H1 (cell line): ENCODE results near the gene FRMD4B. TPM values are rescaled to one million over a fixed set of nuclear protein-coding genes. Genes with fewer than 3 reads are reported as not detected.

Experiments used
- CTCF ChIA-PET: fragments of 300-600 bp; sonication (Branson Sonifier 250); formaldehyde crosslinking; loops from one replicate; lab custom pipeline; 2021; ENCODE audit not compliant: partially characterized antibody; lab: Charles Lee
- POLR2A ChIA-PET: fragments of 300-600 bp; sonication (Branson Sonifier 250); formaldehyde crosslinking; loops from one replicate; lab custom pipeline; 2021; ENCODE audit warnings: inconsistent platforms; ENCODE audit not compliant: partially characterized antibody; lab: Charles Lee
- DNase-seq, 2 experiments: peaks; one replicate each; pipeline versions ENCODE4 v3.0.0 to v3.0.0-alpha.2; 2010 to 2022; ENCODE audit warnings: low spot score in 2 of 2, low read depth in 1 of 2, mixed read lengths in 1 of 2
- FAIRE-seq: peaks from 2 replicates; lab custom pipeline; 2011; peaks lifted over from hg19 to GRCh38; lab: Jason Lieb, UNC
- H2AFZ ChIP-seq: 2 replicates; pipeline ENCODE4 v1.8.1; 2012; ENCODE audit warnings: low read length, inconsistent platforms
- H2AK5ac ChIP-seq: 2 replicates; pipeline ENCODE4 v1.6.1; 2013; ENCODE audit warnings: low read depth, low read length
- H2BK120ac ChIP-seq: replicated peaks from 2 replicates; pipeline ENCODE3; 2013; ENCODE audit warnings: low read depth, low read length, inconsistent platforms
- H2BK12ac ChIP-seq: 2 replicates; pipeline ENCODE4 v1.6.1; 2013; ENCODE audit warnings: low read depth, low read length
- H2BK15ac ChIP-seq: 2 replicates; pipeline ENCODE4 v1.6.1; 2013; ENCODE audit warnings: low read length
- H2BK20ac ChIP-seq: 2 replicates; pipeline ENCODE4 v1.6.1; 2013; ENCODE audit warnings: low read length
- H2BK5ac ChIP-seq: 2 replicates; pipeline ENCODE4 v1.6.1; 2013; ENCODE audit warnings: low read depth, low read length
- H3K14ac ChIP-seq: 2 replicates; pipeline ENCODE4 v1.6.1; 2013; ENCODE audit warnings: inconsistent platforms; ENCODE audit not compliant: insufficient read length
- H3K18ac ChIP-seq: 2 replicates; pipeline ENCODE4 v1.6.1; 2013; ENCODE audit warnings: low read length; ENCODE audit errors: extremely low read depth
- H3K23ac ChIP-seq: 2 replicates; pipeline ENCODE4 v1.6.1; 2013; ENCODE audit warnings: inconsistent platforms; ENCODE audit not compliant: insufficient read length
- H3K23me2 ChIP-seq: 2 replicates; pipeline ENCODE4 v1.6.1; 2013; ENCODE audit warnings: low read depth, low read length
- H3K27ac ChIP-seq: 2 replicates; pipeline ENCODE4 v1.6.1; 2011; ENCODE audit warnings: low read depth, low read length, inconsistent platforms
- H3K27me3 ChIP-seq, 4 experiments: replicated peaks in 1 of 4; 1 replicate in 1 of 4; 2 replicates in 3 of 4; pipeline versions ENCODE4 v1.6.1 to v1.8.1; 2011 to 2013; ENCODE audit warnings: low read length in 3 of 4, mild to moderate bottlenecking in 3 of 4, inconsistent platforms in 2 of 4, mixed read lengths in 2 of 4, moderate library complexity in 1 of 4; ENCODE audit not compliant: control insufficient read depth in 3 of 4, insufficient read depth in 3 of 4; ENCODE audit errors: extremely low read depth in 1 of 4
- H3K36me3 ChIP-seq, 4 experiments: 2 replicates each; pipeline versions ENCODE4 v1.6.1 to v1.8.1; 2011 to 2013; ENCODE audit warnings: mild to moderate bottlenecking in 4 of 4, low read length in 3 of 4, moderate library complexity in 2 of 4, control low read depth in 1 of 4, inconsistent platforms in 1 of 4; ENCODE audit not compliant: insufficient read depth in 4 of 4, control insufficient read depth in 2 of 4
- H3K4ac ChIP-seq: replicated peaks from 2 replicates; pipeline ENCODE3; 2013; ENCODE audit warnings: low read length, low read depth, mixed read lengths, inconsistent platforms; ENCODE audit not compliant: insufficient read length
- H3K4me1 ChIP-seq, 4 experiments: replicated peaks in 1 of 4; 1 replicate in 1 of 4; 2 replicates in 3 of 4; pipeline versions ENCODE4 v1.6.1 to v1.8.1; 2011 to 2013; ENCODE audit warnings: low read length in 3 of 4, inconsistent platforms in 2 of 4, mixed read lengths in 1 of 4; ENCODE audit not compliant: insufficient read depth in 4 of 4, control insufficient read depth in 3 of 4
- H3K4me2 ChIP-seq, 2 experiments: 2 replicates each; pipeline versions ENCODE4 v1.6.1 to v1.8.1; 2011 to 2013; ENCODE audit warnings: low read depth in 2 of 2, low read length in 2 of 2, control low read depth in 1 of 2, inconsistent platforms in 1 of 2, mild to moderate bottlenecking in 1 of 2; ENCODE audit not compliant: insufficient read depth in 1 of 2
- H3K4me3 ChIP-seq, 4 experiments: fragments of 200-600, 300-600 bp in 1 of 4; sonication (generic), shearing (Covaris generic), sonication (Bioruptor Twin) in 1 of 4; 2 replicates each; pipeline versions ENCODE4 v1.5.1 to v1.8.1; 2011 to 2016; ENCODE audit warnings: low read length in 4 of 4, low read depth in 3 of 4, control low read depth in 2 of 4, inconsistent platforms in 2 of 4, mild to moderate bottlenecking in 2 of 4, mixed read lengths in 1 of 4, moderate library complexity in 1 of 4; ENCODE audit not compliant: insufficient read depth in 2 of 4; ENCODE audit errors: extremely low read depth in 1 of 4
- H3K56ac ChIP-seq: replicated peaks from 2 replicates; pipeline ENCODE3; 2013; ENCODE audit warnings: low read depth, mild to moderate bottlenecking, mixed read lengths, low read length, inconsistent platforms; ENCODE audit not compliant: insufficient read length
- H3K79me1 ChIP-seq: 2 replicates; pipeline ENCODE4 v1.6.1; 2013; ENCODE audit warnings: low read depth, low read length, control low read depth
- H3K79me2 ChIP-seq, 2 experiments: 2 replicates each; pipeline versions ENCODE4 v1.6.1 to v1.8.1; 2012 to 2013; ENCODE audit warnings: low read length in 2 of 2, mild to moderate bottlenecking in 2 of 2, inconsistent platforms in 1 of 2; ENCODE audit not compliant: insufficient read depth in 2 of 2, control insufficient read depth in 1 of 2
- H3K9ac ChIP-seq, 4 experiments: replicated peaks in 1 of 4; 1 replicate in 1 of 4; 2 replicates in 3 of 4; pipeline versions ENCODE4 v1.6.1 to v1.8.1; 2011 to 2013; ENCODE audit warnings: low read depth in 3 of 4, low read length in 3 of 4, control low read depth in 2 of 4, mild to moderate bottlenecking in 2 of 4, moderate library complexity in 2 of 4, inconsistent platforms in 1 of 4; ENCODE audit errors: extremely low read depth in 1 of 4
- H3K9me3 ChIP-seq, 2 experiments: 2 replicates each; pipeline versions ENCODE4 v1.6.1 to v1.8.1; 2012 to 2013; ENCODE audit warnings: mild to moderate bottlenecking in 2 of 2, moderate library complexity in 2 of 2, control low read depth in 1 of 2, inconsistent platforms in 1 of 2, low read depth in 1 of 2, low read length in 1 of 2, mixed read lengths in 1 of 2; ENCODE audit not compliant: insufficient read depth in 2 of 2
- H4K20me1 ChIP-seq, 2 experiments: replicated peaks in 1 of 2; 2 replicates each; pipeline versions ENCODE3 to v1.8.1; 2011 to 2013; ENCODE audit warnings: inconsistent platforms in 2 of 2, low read length in 2 of 2, mild to moderate bottlenecking in 1 of 2; ENCODE audit not compliant: insufficient read depth in 2 of 2, control insufficient read depth in 1 of 2
- H4K5ac ChIP-seq: 2 replicates; pipeline ENCODE4 v1.6.1; 2013; ENCODE audit warnings: low read length, low read depth, mixed read lengths, inconsistent platforms; ENCODE audit not compliant: insufficient read length
- H4K8ac ChIP-seq: 2 replicates; pipeline ENCODE4 v1.8.0; 2013; ENCODE audit warnings: mild to moderate bottlenecking, moderate library complexity, low read length, inconsistent platforms; ENCODE audit not compliant: insufficient read depth; ENCODE audit errors: extremely low read depth
- H4K91ac ChIP-seq: replicated peaks from 2 replicates; pipeline ENCODE3; 2013; ENCODE audit warnings: low read length, mixed read lengths, inconsistent platforms; ENCODE audit not compliant: insufficient read length
- EGR1 ChIP-seq: IDR thresholded peaks from 2 replicates; pipeline ENCODE4 v1.6.1; 2011; ENCODE audit warnings: low read depth, low read length, borderline replicate concordance
- RBBP5 ChIP-seq: IDR thresholded peaks from 2 replicates; pipeline ENCODE4 v1.7.1; 2012; ENCODE audit warnings: low read depth, mild to moderate bottlenecking, inconsistent platforms, low read length, moderate library complexity, borderline replicate concordance
- WGBS, 2 experiments: shearing (Covaris generic) in 1 of 2; methylation state at CpG; one replicate each; pipeline versions ENCODE4 v1.1.6 to v1.1.7; 2013 to 2015; ENCODE audit warnings: low lambda C conversion rate in 2 of 2, mixed read lengths in 2 of 2, inconsistent platforms in 1 of 2, low coverage in 1 of 2, missing lambda C conversion rate in 1 of 2; ENCODE audit not compliant: insufficient replicate concordance in 2 of 2, insufficient coverage in 1 of 2, insufficient read length in 1 of 2; ENCODE audit errors: extremely low coverage in 1 of 2, missing lambda C conversion rate in 1 of 2; 5-methylcytosine and 5-hydroxymethylcytosine counted together
- polyA plus RNA-seq, 7 experiments: library from polyadenylated mRNA; depleted of rRNA in 3 of 7; stranded (reverse) in 5 of 7; unstranded in 2 of 7; fragments of >200 nt in 5 of 7; fragments of 200-250 nt in 2 of 7; gene quantifications; 1 replicate in 5 of 7; 2 replicates in 1 of 7; 4 replicates in 1 of 7; pipeline versions ENCODE4 v1.2.1 to v1.2.3, GENCODE V29; 2011 to 2013; ENCODE audit warnings: missing spikeins in 2 of 7, mixed read lengths in 2 of 7
- total RNA-seq: library from RNA; stranded (reverse); fragmentation: NEBNext Ultra II Directional; extraction: Animal tissue kit (Norgen Biotek cat#: 25700); gene quantifications from 2 replicates; pipeline ENCODE4 v1.2.1, GENCODE V29; 2021

Gene FRMD4B
- total and polyA plus RNA-seq, 2 of the 8 experiments (the other 6 are each of a cell fraction or from before 2014, with no cell fraction given), result 2.7 to 7.2 TPM

GRCh38 chr3:69354948-69355347 lies 30.9 kb downstream of the FRMD4B start:
- Histone ChIP-seq H3K4me2 (no peak overlapping the region), H3K23me2 (no peaks in the 10 kb centered on the region), H3K36me3 (no peaks in the 10 kb centered on the region), H2AFZ (no peak overlapping the region), H4K8ac (no peak overlapping the region), H4K91ac (no peak overlapping the region), H2BK12ac (no peak overlapping the region), H3K27me3 (peaks cover 0 to 1% (median 0%) of the 10 kb centered on the region in 4 experiments; a peak in 1 of 7 replicates), H3K23ac (no peak overlapping the region), H3K4me1 (no peaks in the 10 kb centered on the region), H2BK5ac (no peak overlapping the region), H3K14ac (no peak overlapping the region), H2BK15ac (no peak overlapping the region), H3K79me2 (no peaks in the 10 kb centered on the region), H4K5ac (no peak overlapping the region), H3K56ac (no peak overlapping the region), H2BK20ac (no peak overlapping the region), H3K27ac (no peak overlapping the region), H3K4ac (no peak overlapping the region), H3K18ac (no peak overlapping the region), H3K9ac (no peak overlapping the region), H2BK120ac (no peak overlapping the region), H3K79me1 (no peaks in the 10 kb centered on the region), H3K9me3 (no peaks in the 10 kb centered on the region; a peak in 1 of 4 replicates), H2AK5ac (no peak overlapping the region), H4K20me1 (no peaks in the 10 kb centered on the region), H3K4me3 (no peak overlapping the region)
- POLR2A ChIA-PET, result no interaction called here
- 75% methylated on average over 2 of the region's 2 CpGs; no CpG with 5 or more reads in 1 of the 2 experiments for WGBS, 2 experiments
- DNase-seq (no peak), FAIRE-seq (no peak)
- TF ChIP-seq EGR1 (no peak), RBBP5 (no peak)
- CTCF ChIA-PET, result interaction anchor here (0.8 kb wide), 1 partner anchor 103 kb away, joined by 3 read pairs; no protein-coding TSS in a partner anchor
